NCI-H128 (cell line): ENCODE measurements around the gene COL24A1.
"Not testable (repeated sequence)": the region's sequence is repeated elsewhere in the genome, so short reads cannot be mapped to it uniquely, and the experiment has no call there.

Experiments
- DNase-seq: peaks from one replicate; lab custom pipeline; 2025; ENCODE audit not compliant: unreplicated experiment; lab: John Stamatoyannopoulos, UW

Gene COL24A1

DNA sequence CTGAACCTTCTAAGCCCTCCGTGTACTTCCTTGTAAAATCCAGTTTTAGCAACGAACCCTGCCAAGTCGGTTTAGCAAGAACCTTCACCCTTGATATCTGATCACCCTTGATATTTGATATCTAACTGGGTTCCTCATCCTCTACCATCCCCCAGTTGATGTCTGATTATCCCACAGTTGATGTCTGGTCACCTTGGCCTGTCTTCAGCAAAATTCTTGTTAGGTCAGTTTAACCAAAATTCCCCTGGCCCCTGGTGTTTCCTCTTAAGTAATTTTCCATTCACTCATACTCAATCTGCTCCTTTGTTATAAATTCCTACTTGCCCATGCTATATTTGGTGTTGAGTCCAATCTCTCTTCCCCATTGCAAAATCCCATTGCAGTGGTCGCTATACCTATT, 333.9 kb downstream of the COL24A1 start:
- no peak for DNase-seq

DNA sequence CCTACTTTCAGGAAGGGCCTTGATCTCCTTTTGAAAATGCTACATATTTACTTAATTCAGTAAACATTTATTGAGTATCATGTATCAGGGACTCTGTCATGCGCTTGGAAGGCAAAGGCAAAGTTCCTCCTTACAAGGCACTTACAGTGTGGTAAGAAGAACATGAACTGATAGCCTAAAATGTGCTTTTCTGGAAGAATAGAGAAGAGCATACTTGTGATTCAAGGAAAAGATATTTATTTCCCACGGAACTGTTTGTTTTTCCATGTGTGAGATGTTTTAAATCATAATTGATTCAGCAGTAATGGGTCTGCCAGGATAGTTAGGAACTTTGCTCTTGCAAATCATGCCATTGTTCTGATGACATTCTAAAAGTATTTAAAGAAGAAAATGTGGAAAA, 338.2 kb downstream of the COL24A1 start:
- DNase-seq: no peak

DNA sequence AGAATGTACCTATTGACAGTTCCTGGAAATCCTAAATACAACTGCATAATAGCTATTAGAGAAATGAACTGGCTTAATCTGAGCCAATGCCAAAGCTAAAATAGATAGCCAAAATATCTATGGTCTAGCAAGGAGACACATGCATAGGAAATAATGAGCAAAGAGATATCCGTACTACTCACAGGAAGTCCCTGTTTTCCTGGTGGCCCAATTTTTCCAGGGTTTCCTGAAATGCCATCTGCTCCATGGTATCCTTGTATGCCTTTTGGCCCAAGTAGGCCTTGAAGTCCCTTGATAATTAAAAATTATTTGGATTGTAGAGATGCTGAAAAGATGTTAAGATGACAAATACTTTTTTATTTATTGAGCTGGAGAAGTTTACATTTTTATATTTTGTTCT, 340.0 kb downstream of the COL24A1 start:
- no peak for DNase-seq

DNA sequence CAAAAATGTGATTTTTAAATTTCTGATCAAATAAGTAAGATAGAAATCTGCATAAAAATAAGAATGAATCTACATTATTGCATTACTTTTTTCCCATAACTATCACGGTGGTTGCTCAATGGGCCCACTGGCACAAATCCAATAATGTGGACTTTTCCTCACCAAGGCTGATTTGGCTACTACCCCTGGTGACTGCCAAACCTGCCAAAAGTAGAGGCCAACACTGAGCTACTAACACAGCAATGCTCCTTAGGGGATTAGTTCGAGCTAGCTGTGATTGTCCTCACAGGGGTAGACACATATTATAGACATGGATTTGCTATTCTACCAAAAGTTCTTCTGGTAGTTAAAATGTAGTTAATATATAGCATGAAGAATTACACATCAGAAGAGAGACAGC, 340.7 kb downstream of the COL24A1 start:
- DNase-seq: no peak

DNA sequence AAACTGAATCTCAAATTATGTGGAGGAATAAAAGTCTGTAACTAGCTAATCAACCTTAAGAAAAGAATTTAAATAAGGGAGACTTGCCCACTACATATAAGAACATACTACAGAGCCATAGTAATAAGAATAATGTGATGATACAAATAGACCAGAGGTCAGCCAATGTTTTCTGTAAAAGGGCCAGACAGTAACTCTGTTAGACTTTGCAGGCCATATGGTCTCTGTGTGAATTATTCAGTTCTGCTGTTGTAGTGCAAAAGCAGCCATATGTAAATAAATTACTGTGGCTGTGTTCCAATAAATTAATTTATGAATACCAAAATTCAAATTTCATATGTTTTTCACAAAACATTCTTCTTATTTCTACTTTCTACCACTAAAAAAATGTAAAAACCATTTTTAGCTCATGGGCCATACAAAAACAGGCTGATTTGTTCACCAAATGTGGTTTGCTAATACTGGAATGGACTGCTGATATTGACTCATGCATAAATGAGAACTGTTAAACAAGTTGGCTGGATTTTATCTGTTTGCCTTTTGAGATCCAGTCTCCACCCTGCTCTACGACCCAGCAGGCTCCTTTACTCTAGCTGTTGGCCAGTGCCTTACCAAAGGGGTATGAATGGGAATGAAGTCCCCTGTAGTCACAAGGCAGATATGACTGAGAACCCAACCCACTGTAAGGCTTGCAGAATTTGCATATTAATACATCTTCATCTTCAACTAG, 350.2 kb downstream of the COL24A1 start:
- no peak for DNase-seq

DNA sequence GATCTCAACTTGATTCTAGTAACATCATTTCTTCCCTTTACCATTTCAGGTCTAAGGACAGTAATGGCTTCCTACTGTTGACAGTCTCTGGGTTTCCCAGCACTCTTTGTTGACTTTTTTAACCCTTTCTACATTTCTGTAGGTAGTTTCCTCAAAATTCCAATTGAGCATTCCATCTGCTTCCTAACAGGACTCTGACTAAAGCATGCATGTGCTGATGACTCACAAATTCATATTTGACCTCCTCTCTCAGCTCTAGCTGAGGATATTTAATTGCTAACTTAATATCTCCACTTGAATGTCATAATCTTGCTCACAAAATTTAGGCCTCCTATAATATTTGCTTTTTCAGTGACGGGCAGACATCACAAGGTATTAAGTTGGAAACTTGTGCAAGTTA, 355.1 kb downstream of the COL24A1 start:
- DNase-seq: no peak

DNA sequence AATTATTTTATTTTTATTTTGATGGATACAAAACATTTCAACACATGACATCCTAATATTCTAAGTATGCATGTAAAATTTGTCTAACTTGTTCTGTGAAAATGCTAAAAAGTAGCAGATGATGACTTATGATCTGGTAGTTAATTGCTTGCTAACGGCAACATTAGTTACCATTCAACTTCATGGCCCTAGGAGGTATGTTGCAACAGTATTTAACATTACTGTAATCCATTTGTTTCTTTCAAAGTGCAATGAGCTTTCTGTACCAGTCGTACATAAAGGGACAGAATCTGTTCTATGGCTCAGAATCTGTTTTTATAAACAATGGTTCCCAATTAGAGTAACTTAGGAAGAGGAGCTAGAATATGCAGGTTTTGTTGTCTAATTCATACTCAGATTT, 356.8 kb downstream of the COL24A1 start:
- no peak for DNase-seq

DNA sequence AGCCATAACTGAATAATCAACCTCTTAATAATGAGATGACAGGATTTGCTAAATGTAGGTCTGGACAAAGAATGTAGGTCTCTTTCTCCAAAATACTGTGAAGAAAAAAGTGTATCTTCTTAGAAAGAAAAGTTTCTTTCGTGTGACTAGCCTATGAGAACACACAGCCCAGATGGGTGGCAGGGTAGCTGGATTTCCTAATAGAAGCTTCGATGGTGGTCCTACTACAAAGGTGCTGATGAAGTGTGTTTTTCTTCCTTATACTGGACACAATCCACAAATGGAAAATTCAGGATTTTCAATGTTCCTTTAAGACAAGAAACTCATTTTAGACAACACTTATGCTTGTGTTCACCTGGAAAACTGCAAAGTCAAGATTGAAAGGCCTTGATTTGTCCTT, 358.2 kb downstream of the COL24A1 start:
- DNase-seq: no peak

DNA sequence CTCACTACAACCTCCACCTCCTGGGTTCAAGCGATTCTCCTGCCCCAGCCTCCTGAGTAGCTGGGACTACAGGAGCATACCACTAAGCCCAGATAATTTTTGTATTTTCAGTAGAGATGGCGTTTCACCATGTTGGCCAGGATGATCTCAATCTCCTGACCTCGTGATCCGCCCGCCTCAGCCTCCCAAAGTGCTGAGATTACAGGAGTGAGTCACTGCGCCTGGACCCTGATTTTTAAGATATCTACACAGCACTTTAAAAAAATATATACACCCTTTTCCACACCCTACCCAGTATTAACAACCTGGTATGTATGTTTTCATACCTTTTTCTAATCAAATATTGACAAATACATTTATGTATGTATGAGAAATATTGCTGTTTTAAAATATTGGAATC, 379.6 kb downstream of the COL24A1 start:
- not testable (repeated sequence) for DNase-seq

DNA sequence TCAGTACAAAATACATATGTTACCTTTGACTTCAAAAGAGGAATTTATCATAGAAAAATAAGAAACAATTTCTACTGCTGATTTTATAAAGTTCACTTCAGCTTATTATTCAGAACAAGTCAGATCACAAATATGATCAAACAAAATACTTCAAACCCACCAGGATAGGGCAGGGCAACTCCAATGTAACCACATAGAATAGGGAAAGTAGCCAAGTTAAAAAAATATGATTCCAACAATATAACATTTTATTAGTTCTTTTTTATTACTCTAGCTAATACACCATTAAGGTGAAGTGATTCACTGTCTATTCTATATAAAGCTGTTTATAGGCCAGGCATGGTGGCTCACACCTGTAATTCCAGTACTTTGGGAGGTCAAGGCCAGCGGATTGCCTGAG, 393.8 kb downstream of the COL24A1 start:
- DNase-seq: no peak

DNA sequence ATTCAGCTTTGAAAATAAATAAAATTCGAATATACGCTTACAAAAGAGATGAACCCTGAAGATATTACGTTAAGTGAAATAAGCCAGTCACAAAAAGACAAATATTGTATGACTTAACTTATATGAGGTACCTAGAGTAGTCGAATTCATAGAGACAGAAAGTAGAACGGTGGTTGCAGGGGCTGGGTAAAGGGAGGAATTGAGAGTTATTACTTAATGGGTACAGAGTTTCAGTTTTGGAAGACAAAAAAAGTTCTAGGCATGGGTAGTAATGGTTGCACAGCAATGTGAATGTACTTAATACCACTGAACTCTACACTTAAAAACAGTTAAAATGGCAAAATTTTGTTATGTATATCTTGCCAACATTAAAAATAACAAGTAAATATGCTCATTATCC, 399.7 kb downstream of the COL24A1 start:
- no peak for DNase-seq

DNA sequence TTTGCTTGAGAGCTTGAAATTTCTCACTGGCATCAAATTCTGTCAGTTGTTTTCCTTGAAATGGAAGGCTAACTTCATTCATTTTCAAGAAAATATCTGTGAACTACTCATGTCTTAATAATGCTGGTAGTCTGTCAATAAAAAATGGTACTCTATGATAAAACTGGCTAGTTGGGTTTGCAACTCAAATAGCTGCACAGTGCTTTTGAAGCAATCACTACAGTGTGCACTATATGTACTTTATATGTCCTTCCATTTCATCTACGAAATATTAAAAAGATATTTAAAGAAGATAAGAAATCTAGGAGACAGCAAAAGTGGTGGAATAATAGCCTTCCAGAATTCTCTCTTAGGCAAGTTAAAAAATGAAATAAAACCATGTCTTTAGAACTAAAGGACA, 408.5 kb downstream of the COL24A1 start:
- DNase-seq: no peak

DNA sequence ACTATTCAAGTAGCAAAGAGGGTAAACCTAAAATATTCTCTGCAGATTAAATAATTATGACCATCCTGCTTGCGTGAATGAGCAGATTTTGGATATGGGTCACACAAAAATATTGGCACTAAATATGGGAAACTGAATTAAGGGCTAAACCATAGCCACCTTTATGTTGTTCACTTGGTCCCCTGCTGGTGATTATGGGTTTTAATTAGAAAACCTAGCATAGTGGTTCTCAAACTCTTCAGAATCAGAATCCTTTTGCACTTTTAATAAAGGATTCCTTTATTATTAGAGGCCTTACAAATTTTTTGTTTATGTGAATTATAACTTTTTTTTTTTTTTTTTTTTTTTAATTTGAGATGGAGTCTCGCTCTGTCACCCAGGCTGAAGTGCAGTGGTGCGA, 409.8 kb downstream of the COL24A1 start:
- no peak for DNase-seq

DNA sequence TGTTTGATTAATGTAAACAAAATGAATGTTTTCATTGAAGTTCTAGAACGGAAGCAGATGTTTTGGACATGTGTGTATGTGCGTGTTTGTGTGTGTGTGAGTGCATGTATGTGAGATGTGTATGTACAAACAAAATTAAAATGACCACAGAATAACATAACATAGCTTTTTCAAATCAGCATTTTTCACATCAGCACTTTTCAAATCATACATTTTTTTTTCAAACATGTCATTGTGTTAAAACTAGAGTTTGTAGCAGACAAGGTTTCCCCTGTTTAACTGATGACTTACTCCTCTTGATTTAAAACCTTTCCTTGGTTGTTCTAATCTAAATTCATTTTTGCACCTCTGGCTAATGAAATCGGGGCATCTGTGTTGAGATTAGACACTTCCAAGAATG, 412.8 kb downstream of the COL24A1 start:
- no peak for DNase-seq

DNA sequence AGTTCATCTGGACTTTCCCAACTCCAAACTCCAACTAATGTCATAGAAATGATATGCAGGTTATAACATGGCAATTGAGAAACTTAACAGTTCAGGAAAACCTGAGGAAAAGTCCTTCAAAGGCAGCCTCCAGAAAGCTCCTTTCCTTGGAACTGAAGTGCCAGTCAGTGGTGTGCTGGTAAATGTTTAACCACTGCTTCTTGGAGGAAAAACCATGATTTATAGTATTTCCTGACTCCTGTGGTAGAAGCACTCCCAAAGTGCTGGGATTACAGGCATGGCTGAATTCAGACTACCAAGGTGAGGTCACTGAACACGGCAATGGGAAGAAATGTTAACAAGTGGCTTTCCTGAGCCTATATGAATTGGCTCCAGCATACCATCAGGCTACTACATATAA, 421.6 kb downstream of the COL24A1 start:
- no peak for DNase-seq

DNA sequence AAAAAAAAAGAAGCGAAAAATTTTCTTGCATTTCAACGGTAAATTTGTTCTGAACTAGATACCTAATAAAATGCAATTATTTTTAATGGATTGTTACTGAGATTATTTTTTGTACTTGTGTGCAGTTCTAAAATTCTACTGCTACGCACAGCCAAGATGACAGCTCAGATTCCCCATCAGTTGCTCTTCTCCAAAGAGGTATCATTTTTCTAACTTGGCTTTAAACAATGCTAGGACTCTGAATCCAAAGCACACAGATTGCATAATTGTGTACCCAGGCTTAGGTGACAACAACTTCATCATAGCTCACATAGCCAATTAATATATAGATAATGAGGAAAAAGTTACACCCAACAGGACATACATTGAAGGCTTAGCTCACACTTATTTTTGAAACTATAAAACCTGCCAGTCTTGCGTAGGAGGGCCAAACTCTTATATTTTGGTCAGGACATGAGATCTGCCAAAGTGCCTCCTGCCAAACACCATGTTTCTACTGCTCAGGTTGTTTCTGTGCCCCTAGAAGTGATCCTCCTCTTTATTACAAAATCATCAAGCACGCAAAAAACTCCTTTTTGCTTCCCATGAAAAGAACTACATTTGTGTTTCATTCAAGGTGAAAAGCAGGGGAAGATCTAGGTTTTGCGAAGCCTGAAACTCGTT, 437.8 kb downstream of the COL24A1 start:
- DNase-seq: no peak

DNA sequence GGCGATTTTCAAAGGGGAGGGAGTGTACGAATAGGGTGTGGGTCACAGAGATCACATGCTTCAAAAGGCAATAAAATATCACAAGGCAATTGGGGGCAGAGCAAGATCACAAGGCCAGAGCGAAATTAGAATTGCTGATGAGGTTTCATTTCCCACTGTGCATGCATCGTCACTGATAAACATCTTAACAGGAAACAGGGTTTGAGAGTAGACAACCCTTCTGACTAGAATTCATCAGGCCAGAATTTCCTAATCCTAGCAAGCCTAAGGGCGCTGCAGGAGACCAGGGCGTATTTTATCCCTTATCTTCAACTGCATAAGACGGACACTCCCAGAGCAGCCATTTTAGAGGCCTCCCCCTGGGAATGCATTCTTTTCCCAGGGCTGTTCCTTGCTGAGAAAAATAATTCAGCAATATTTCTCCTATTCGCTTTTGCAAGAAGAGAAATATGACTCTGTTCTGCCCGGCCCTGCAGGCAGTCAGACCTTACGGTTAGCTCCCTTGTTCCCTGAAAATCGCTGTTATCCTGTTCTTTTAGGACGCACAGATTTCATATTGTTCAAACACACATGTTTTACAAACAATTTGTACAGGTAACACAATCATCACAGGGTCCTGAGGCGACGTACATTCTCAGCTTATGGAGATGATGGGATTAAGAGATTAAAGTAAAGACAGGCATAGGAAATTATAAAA, 442.0 kb downstream of the COL24A1 start:
- not testable (repeated sequence) for DNase-seq

DNA sequence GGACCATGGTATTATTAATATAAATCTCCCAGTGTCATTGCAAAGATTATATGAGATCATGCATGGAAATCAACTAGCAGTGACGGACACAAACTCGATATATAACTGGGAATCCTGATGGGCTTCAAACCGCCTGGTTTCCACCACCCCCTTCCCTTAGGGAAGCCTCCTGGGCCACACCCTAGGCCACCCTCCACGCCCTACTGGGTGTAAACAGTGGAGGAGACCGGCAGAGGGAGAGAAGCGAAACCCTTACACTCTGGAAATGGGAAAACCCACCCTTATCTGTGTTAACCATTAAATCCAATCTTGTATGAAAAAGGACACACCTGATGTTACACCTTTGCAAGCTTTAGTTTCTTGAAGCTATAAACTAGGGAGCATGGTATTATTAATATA, 447.7 kb downstream of the COL24A1 start:
- DNase-seq: no peak

DNA sequence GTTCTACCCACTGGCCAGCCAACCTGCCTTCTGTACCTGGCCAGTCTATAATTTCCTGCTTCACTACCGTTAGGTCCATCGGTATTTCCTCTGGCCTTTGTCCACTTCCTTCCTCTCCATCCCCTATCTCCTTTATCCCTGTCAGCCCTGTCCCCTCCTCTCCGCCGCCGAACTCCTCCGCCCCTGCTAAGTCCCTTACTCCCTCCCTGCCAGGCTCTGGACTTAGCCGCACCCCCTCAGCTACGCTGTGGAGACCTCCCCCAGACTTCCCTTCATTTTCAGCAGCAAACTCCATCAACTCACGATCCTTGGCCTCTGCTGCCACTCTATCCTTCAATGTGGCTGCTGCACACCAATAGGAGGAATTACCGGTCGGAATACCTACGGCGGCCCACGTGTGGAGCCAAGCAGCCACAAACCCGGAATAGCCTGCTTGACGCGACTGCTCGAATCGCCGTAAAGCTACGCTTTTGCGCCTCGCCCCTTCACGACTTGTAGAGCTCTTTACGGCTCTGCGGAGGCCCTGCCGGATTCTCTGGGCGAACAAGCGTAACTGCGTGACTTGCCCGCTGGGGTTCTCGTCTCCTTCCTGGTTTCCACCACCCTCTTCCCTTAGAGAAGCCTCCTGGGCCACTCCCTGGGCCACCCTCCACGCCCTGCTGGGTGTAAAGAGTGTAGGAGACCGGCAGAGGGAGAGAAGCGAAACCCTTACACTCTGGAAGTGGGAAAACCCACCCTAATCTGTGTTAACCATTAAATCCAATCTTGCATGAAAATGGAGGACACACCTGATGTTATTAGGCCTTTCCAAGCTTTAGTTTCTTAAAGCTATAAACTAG, 448.4 kb downstream of the COL24A1 start, which contains the start of gene ZNHIT6:
Gene ZNHIT6, minus strand, starts transcription at position 444 of the 839 bp plus-strand sequence. Its CDS starts 149 bp downstream, at position 295.
- peak; percentile 81 for DNase-seq

DNA sequence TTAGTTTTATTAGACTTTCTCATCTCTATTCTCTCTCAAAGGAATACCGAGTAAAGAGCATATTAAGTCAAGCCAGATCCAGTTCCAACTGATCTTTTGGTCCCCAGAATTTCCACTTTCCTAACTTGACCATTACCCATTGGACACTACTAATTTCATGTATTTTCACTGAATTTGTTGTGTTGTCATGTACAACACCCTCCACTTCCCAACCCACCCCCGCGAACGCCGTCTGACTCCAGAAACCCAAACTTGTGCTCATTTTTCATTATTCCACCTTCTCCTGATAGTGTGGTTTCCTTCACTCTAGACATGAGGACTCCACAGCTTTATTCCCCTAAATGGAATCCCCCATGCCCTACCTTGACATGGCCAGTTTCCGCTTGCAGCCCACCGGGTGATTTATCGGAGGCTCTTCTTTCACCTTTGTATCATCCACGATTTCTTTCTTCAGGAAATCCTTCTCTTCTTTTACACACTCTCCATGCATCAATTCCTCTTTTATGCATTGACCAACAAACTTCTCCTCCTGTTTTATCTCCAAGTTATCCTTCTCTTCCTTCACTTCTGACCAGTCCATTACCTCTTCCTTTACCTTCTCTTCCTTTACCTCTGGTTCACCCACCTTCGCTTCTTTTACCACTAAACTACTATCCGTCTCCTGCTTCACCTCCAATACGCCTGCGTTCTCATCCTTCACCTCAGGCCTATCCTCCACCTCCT, 449.1 kb downstream of the COL24A1 start:
- DNase-seq: no peak

DNA sequence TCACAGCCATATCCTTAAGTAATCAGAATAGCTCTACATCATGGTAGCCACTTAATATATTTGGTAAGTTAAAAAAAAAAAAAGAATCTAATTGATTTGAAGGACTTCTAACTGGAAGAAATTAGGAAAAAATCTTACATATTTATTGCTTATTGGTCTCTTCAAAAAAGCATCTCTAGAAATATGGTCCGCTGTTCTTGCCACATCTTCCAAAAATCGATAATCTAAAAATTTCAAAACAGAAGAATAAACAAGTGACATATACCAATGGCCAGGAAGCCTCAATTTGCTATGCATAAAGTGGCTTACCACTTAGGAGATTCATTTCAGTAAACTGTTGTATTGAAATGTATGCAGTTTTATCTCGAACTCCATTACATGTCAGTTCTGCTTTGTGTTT, 450.6 kb downstream of the COL24A1 start:
- no peak for DNase-seq
